Left ventricle myocardium inferior (tissue), 1 donor: ENCODE results near the gene CD33. TPM values are rescaled to one million over a fixed set of nuclear protein-coding genes. Genes with fewer than 3 reads are reported as not detected.

ENCODE experiments used
- DNase-seq: peaks from one replicate; pipeline ENCODE4 v3.0.0-alpha.2; 2020
- H3K27ac ChIP-seq: fragments of 200-600 bp; replicated peaks from 2 replicates; pipeline ENCODE4 v1.8.0; 2021
- H3K27me3 ChIP-seq: fragments of 200-600 bp; 2 replicates; pipeline ENCODE4 v1.8.0; 2021; ENCODE audit warnings: low read depth
- H3K36me3 ChIP-seq: fragments of 200-600 bp; 2 replicates; pipeline ENCODE4 v1.8.0; 2021
- H3K4me1 ChIP-seq: fragments of 200-600 bp; 2 replicates; pipeline ENCODE4 v1.8.0; 2021
- H3K4me3 ChIP-seq: fragments of 200-600 bp; 2 replicates; pipeline ENCODE4 v1.8.0; 2021; ENCODE audit warnings: mild to moderate bottlenecking, moderate library complexity
- H3K9me3 ChIP-seq: fragments of 200-600 bp; replicated peaks from 2 replicates; pipeline ENCODE4 v1.8.0; 2021
- intact Hi-C: fragments of 100-400 bp; cut with micrococcal nuclease; formaldehyde crosslinking; loops from one replicate; pipeline ENCODE4 v1.11.0; 2022
- total RNA-seq: library from RNA; stranded (reverse); fragmentation: NEBNext Ultra II Directional; extraction: Animal tissue kit (Norgen Biotek cat#: 25700); gene quantifications from one replicate; pipeline ENCODE4 v1.2.1, GENCODE V29; 2021
- TF ChIP-seq, protein P1 (sequence below): fragments of 200-600 bp; IDR thresholded peaks from 2 replicates; pipeline ENCODE4 v1.8.0; 2021; ENCODE audit warnings: antibody characterized with exemption, mild to moderate bottlenecking, borderline replicate concordance
- donor health status: DM: no; HTN: yes; CAD: no; lungs with severe emphysema.

CD33 gene
- total RNA-seq, 1 donor from 2014 or later: 3.0 TPM

- intact Hi-C loops: no loop called here
- Histone ChIP-seq H3K4me1 (no peaks in the 10 kb centered on the region), H3K4me3 (no peak overlapping the region), H3K27ac (no peak overlapping the region), H3K27me3 (peaks cover 69% of the 10 kb centered on the region), H3K9me3 (no peaks in the 10 kb centered on the region), H3K36me3 (no peaks in the 10 kb centered on the region)
- TF ChIP-seq, protein P1, sequence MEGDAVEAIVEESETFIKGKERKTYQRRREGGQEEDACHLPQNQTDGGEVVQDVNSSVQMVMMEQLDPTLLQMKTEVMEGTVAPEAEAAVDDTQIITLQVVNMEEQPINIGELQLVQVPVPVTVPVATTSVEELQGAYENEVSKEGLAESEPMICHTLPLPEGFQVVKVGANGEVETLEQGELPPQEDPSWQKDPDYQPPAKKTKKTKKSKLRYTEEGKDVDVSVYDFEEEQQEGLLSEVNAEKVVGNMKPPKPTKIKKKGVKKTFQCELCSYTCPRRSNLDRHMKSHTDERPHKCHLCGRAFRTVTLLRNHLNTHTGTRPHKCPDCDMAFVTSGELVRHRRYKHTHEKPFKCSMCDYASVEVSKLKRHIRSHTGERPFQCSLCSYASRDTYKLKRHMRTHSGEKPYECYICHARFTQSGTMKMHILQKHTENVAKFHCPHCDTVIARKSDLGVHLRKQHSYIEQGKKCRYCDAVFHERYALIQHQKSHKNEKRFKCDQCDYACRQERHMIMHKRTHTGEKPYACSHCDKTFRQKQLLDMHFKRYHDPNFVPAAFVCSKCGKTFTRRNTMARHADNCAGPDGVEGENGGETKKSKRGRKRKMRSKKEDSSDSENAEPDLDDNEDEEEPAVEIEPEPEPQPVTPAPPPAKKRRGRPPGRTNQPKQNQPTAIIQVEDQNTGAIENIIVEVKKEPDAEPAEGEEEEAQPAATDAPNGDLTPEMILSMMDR: no peak
- no peak for DNase-seq
These were observed 24.7 kb upstream of the CD33 start for GRCh38 chr19:51200071-51200666.

GRCh38 chr19:51201712-51202111 is 23.2 kb upstream of the CD33 start:
- Histone ChIP-seq H3K4me3 (no peak overlapping the region), H3K27me3 (peaks cover 71% of the 10 kb centered on the region), H3K9me3 (no peaks in the 10 kb centered on the region), H3K4me1 (no peaks in the 10 kb centered on the region), H3K36me3 (no peaks in the 10 kb centered on the region), H3K27ac (no peak overlapping the region)
- TF ChIP-seq, protein P1: no peak
- DNase-seq: no peak
- intact Hi-C loops: no loop called here

DNA sequence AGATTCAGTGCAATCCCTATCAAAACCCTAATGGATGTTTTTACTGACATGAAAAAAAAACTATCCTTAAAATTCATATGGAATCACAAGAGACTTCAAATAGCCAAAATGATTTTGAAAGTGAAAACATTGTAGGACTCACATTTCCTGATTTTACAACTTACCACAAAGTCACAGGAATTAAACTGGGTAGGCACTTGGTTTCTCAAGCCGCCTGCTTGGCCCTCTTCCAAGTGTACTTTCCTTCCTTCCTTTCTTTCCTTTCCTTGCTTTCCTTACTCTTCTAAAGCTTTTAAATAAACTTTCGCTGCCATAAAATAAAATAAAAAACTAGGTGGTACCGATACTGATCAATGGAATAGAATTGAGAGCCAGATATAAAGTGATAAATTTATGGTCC is 21.0 kb upstream of the CD33 start:
- TF ChIP-seq, protein P1: no peak
- Histone ChIP-seq H3K27me3 (peaks cover 63% of the 10 kb centered on the region), H3K9me3 (no peaks in the 10 kb centered on the region), H3K27ac (no peak overlapping the region), H3K36me3 (no peaks in the 10 kb centered on the region), H3K4me1 (no peaks in the 10 kb centered on the region), H3K4me3 (no peak overlapping the region)
- intact Hi-C loops: no loop called here
- DNase-seq: no peak

DNA sequence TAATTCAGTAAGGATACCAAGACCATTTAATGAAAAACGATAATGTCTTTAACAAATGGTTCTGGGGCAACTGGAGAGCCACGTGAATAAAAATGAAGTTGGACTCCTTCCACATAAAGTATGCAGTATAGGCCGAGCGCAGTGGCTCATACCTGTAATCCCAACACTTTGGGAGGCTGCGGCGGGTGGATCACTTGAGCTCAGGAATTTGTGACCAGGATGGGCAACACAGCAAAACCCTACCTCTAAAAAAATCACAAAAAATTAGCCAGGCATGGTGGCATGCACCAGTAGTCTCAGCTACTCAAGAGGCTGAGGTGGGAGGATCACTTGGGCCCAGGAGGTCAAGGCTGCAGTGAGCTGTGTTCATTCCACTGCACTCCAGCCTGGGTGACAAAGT is 20.6 kb upstream of the CD33 start:
- Histone ChIP-seq H3K4me1 (no peaks in the 10 kb centered on the region), H3K36me3 (no peaks in the 10 kb centered on the region), H3K4me3 (no peak overlapping the region), H3K9me3 (no peaks in the 10 kb centered on the region), H3K27ac (no peak overlapping the region), H3K27me3 (peaks cover 59% of the 10 kb centered on the region)
- TF ChIP-seq, protein P1: no peak
- no peak for DNase-seq
- intact Hi-C loops: no loop called here

- Histone ChIP-seq H3K36me3 (no peaks in the 10 kb centered on the region), H3K27ac (no peak overlapping the region), H3K4me1 (peaks cover 5% of the 10 kb centered on the region), H3K4me3 (no peak overlapping the region), H3K27me3 (peaks cover 27% of the 10 kb centered on the region), H3K9me3 (no peaks in the 10 kb centered on the region)
- intact Hi-C loops: no loop called here
- DNase-seq: no peak
- TF ChIP-seq, protein P1: no peak
These were observed 17.1 kb upstream of the CD33 start for GRCh38 chr19:51207747-51208146.
